NCI-H2171 (cell line): ENCODE data around the gene SETD3.

Experiments used
- DNase-seq: peaks from one replicate; lab custom pipeline; 2025; lab: John Stamatoyannopoulos, UW

Gene SETD3

DNA sequence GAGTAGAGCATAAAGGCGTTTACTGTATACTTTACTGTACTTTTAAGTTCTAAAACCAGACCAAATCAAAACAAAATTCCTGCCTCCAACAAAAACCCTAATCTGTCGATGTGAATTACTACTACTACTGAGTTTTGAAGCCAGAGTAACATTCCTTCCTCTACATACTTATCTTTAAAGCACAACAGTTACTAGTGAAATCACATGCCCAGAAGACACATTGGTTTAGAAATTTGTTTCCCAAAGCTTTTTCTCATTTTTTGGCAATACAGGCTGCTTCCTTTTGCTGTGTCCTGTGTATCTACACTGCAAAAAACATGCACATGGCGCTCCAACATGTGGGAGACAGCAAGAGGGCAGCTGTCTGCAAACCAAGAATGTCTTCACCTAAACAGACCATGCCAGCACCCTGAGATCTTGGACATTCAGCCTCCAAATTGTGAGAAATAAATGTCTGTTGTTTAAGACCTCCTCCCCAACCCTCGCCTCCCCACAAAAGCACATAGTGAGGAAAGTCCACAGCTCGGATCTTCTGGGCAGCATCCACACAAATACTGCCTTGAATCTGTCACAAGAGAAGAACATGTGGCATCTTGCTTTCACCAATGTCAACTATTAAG lies 21.1 kb downstream of the SETD3 start:
- DNase-seq: no peak

DNA sequence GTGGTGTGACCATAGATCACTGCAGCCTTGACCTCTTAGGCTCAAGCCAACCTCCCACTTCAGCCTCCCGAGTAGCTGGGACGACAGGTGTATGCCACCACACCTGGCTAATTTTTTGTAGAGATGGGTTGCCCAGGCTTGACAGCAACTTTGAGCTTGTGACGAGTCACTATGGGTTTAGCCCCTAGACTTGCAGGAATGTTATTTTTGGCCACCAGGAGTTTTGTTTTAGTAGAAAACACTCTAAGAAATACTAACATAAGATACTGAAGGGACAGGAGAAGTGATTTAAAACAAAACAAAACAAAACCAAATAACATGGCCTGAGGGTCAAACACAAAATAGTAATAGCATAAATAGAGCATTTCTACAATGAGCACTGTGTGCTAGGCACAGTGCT lies 26.4 kb downstream of the SETD3 start:
- DNase-seq: no peak

DNA sequence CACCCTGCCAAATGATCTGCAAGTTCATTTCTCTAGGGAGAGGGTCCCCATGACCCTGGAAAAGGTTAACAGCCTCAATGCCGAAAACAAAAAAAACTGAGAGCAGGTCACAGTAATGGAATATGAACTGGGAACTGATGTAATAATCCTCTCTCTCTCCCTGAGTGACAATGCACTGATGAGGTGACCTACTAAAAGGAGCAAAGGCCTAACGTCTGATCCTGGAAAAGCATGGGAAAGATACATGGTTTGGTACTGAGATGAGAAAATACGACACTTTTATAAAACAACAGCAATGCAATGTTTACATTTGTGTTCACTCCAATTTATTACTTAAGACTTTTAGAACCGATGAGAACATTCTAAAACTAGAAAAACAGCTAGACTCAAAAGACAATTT lies 27.7 kb downstream of the SETD3 start:
- no peak for DNase-seq

DNA sequence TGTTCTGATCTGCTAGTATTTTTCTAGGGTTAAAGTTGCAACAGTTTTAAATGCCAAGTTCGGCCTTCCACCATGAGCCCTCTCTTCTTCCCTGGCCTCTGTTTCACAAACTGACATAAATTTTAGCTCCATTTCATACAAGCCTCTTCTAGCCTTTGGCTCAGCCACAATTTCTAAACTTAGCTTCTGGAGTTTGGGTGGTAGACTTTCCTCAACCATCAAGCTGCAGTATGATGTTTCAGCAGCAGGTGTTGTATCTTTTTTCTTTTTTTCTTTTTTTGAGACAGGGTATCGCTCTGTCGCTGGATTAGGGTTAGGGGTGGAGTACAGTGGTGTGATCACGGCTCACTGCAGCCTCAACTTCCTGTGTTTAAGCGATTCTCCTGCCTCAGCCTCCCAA lies 29.4 kb downstream of the SETD3 start:
- no peak for DNase-seq

DNA sequence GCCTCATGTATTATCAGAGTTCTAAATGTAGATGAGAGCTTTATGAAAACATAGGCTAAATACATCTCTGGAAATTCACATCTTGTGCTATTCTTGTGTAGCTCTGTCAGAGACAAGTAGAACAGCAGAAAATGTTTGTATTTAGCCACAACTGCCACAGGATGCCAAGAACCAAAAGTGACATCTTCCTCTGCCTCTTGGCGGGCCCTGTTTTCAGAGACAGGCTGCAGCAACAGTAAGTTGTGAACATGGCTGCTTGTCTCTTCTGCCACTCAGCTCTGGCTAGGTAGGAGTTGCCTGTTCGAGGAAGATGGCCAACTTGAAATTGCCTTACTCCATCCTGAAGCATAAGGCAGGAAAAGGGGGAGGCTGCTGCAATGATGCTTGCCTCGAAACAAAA lies 30.4 kb downstream of the SETD3 start:
- no peak for DNase-seq

DNA sequence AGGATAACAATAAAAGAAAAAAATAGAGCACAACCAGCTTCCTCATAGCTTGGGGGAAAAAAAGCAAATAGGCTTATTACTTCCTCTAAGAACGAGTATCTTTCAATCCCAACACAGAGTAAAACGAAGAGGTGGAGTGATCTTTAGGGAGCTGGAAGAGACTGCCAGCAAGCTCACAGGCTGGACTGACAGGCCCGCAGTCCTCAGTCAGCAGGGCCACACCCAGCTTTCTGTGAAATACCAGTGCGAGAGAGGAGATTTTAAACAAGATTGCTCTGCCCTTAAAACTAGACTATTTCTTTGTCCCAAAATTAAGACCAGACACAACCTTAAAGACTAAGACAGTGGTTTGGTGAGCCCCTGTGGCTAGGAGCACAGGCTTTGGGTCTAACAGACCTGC lies 32.9 kb downstream of the SETD3 start:
- no peak for DNase-seq

DNA sequence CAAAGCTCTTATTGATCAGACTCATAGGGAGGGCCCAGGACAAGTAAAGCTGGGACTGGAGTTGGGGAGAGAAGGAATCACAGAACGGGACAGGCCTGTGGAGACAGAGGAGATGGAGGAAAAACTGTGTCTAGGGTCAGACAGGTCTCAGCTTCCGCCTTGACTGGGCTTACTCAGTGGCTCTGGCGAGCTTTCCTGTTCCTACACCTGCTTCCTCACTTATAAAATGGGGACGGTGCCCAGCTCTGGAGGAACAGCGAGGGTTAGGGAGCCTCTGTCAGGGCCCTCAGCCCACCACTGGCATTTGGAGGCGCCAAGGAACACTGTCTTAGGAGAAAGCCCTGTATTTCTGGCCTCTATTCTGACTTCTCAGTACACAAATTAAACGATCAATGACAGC lies 34.7 kb downstream of the SETD3 start:
- no peak for DNase-seq

DNA sequence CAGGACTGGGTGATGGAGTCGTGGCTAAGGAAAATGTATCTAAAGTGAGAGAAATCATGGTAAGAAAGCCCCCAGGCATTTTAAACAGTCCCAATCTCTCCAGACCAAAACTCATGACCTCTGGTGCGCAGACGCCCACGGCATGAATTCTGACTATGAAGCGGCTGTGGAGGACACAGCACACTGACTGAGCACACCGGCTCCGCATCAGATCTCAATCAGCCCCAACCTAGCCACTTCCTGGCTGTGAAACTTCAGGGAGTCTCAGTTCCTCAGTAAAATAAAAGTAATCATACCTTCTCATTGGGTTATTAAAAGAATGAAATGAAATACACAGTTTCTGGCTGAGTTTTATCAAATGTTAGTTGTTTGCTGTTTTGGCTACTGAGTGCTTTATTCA lies 38.7 kb downstream of the SETD3 start:
- no peak for DNase-seq

DNA sequence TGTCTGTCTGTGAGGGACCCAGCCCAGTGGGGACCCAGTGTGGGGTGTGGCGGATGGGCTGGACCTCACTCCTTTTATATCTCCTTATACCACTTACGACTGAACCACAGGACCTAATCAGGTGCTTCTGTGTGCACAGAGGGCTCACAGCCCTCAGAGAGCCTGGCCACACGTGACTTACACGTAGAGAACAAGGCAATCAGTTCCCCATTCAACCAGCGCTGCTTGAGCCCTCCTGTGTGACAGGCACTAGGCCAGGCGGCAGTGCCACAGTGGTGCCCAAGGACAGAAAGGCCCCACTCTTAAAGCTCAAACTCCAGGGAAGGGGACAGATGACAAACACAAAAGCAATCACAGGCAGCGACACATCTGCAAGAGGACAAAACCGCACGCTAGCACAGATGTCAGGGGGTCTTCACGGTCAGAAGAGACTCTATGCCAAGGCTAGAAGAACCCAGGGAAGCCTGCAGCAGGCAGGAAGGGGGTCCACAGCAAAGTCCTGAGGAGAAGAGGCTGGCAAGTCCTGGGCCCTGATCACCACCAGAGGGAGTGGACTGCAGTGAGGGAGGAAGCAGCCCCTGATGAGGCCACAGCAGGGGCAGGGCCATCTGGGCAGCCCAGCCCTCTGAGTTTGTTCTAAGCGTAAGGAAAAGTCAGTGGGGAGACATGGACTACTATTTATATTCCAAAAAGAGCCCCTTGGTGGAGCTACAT lies 39.3 kb downstream of the SETD3 start:
- DNase-seq: no peak

DNA sequence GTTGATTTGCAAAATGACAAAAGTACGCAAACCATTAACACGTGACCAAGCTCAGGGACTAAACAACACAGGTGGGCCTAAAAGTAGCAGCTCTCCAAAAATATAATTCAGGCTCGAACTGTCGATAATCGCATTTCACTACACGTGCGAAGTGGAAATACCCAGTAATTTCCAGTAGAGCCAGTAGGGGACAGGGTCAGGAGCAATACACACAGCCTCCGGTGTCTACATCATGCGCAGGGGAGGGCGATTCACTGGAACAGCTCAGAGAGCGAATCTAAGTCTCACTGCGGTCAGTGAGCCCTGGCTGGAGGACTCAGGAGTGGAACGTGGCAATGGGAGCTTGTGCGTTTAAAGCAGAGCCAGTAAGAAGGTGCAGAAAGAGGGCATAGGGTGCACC lies 40.4 kb downstream of the SETD3 start:
- no peak for DNase-seq

DNA sequence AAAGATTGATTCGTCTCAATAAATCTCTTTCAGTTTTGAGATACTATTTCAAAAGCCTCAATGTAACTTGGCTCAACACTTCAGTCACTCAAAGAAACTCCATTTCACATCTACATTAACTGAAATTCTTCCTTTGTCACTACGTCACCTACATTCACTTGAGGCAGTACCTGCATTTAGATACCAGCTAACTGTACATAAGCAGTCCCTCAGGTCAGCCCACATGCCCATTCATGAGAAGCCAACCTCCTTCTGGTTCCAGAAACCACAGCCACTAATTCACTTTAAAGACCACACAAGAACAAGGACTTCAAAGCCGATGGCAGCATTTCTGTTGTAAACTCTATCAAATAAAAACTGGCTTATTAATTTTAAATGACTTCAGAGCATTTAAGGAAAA lies 43.0 kb downstream of the SETD3 start:
- DNase-seq: no peak

DNA sequence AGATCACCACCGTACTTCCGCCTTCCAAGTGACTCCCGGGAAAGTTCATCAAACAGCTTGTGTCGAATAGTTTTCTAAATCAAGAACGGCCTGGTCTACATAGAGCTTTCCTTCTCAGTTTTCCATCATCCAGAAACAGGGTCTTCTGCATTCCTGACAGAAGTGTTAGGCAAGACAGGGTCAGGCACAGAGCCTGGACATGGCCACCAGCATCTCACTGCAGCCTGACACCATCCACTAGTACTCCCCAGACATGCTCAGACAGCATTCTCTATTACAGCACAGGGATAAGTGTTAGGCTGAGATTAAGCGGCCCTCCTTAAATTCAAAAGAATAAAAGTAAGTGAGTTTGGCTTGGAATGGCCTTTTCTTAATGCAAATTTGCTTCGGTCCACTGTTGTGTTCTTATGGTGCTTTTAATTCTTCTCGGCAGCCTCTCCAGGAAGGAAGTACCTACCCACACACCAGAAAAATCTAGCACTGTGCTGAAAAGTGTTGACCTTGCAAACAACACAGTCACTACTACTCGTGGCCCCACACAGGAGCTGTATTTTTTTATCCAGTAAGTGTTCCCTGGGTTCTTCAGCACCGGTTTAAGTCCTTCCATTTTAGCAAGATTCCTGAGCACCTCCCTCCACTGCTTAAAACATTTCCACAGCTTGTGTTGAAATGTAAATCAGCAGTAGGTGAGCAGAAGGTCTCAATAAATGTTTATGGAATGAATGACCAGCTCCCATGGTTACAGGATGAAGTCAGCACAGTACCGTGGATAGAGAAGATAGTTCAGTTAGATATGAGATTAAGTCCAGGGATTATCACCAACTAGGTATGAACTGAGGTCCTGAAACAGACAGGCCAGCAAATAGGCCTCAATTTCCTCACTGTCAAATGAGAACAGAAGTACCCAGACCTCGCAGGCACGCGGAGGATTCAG lies 44.1 kb downstream of the SETD3 start:
- DNase-seq: no peak

DNA sequence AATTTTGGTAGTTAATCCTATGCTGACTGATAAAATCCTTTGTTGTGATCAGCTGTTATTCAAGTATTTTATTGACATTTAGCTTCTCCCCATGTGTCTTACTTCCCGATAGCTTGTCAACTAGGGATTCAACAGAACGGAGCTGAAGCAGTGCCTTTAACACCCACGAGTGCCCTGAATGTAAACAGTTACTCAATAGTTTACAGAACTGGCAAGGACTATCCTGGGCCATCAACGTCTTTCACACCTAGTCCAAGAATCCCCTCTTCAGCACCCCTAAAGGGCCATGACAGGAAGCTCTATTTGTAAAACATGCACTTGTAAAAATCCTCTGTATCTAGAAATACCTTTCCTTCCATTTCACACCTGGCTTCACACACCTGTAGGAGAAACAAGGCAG lies 45.3 kb downstream of the SETD3 start:
- DNase-seq: no peak

DNA sequence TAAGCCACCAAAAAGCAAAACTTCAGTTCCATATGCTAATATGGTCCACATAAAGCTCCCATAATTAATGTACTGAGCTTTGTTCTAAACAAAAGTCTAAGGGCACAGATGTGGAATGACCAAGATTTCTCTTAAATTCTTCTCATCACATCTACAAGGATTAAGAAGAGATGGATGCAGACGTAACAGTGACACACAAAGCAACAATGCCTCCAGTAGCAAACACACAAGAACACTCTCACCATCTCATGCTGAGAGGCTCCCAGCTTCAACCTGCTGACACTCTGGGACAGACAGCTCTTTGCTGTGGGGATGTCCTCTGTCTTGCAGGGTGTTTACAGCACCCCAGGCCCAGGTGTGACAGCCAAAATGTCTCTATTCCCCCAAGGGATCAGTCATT lies 48.2 kb downstream of the SETD3 start:
- no peak for DNase-seq

DNA sequence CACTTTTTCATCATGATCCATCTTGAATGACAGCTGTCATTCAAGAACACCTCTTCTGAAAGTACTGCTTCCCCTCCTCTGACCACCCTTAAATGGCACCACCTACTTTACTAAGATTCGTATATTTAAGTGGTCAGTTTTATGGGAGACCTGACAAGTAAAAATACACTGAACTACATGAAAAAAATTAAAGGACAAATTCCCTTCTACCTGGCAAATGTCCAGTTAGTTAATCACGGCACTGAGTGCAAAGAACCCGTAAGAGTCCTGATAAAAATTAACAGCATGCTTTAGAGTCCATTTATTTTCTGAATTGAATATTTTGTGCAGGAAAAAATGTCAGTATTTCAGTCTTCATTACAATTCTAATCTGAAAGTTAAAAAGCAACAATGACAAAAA lies 48.7 kb downstream of the SETD3 start:
- DNase-seq: no peak

DNA sequence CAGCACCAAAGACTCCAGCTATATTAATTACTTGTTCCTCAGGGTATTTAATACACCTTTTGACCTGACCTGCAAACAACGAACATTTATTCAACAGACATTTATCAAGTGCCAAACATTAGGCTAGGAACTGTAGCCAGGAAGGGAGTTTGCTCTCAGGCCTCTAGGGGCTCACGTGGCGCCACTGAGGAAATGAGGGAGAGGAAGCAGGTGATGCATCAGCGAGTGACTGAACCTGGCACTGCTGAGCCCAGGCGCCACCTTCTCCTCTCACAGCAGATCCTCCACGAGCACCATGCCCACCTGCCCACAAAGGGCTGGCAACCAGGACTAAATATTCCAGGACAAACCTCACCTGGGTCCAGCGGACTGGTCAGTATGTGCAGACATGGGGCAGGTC lies 50.2 kb downstream of the SETD3 start:
- DNase-seq: no peak

DNA sequence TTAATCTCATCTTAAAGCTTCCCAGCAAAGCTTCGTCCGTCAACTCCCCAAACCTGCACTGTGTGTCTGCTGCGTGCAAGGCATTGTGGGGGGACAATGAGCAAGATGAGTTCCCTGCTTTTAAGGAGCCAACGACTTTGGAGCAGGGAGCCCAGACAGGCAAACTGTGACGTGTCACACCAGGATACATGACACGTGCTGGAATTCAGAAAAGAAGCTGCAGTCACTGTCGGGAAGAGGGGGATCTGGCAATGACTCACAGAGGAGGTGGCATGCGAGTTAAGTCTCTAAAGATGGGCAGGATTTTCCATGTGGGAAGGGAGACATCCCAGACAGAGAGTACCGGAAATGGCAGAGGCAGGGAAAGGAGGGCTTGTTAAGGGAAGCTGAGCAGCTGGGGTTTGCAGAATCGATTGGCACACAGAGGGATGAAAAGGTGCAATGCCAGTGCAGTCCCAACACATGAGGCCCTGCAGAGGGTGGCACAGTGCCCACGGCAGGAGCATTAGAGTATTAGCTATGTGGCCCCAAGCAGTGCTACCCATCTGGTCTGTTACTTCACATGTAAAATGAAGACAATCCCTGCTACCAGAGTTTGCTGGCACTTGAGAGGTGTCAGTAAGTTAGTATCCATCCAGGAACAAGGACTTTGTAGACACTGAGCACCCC lies 52.9 kb downstream of the SETD3 start:
- no peak for DNase-seq

DNA sequence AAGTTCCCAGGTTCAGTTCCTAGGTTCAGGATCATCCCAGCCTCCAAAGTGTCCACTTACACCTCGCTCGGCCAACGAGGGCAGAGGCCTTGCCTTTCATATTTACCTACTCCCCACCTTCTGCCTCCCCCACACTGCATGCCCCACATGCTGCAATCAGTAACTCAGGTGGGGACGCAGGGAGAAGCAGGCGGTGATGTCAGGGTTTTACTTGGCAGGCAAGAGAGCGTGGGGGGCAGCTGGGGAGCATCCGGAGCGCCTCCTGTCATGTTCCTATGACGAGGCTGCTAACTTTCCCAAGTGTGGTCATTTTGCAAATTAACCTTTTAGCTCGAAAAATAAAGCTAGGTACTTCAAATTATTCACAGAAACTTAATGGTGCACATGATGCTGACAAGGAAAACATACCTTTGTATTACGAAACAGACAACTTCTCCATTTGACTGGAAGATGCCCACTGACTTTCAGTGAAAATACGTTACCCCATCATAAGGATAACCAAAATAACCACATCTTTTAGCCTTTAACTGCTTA lies 53.8 kb downstream of the SETD3 start:
- DNase-seq: no peak

DNA sequence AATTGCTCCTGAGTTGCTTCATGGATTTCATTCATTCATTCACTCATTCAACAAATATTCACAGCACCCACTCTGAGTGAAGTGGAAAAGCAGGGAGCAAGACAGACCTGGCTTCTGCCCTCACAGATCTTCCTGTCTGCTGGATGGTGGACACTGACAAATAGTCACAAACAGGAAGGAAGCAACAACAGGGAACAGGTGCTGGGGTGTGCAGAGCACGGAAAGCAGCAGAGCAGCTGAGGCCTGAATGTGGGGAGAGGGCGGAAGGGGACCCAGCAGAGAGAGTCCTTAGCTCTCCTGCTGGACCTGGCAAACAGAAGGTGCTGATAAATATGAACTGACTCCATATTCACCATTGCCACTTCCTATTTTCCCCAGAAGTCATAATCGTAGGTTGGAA lies 54.4 kb downstream of the SETD3 start:
- no peak for DNase-seq

DNA sequence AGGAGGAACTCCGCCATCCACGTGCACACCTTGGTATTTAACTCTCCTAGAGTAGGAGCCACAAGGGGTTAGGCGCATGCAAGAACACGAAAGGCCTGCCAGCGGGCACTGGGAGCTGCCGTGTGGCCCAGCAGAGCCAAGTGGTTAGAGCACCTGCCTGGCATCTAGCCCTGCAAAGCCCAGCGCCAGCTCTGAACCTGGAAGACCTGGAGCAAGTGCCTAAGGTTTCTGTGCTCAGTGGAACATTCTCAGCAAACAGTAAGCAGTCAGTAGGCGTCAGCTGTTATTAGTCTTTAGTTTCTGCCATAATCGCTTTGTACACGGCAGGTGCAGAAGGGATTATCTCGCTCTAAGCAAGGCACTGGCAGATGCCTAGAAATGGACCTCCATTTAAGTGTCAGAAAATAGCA lies 55.4 kb downstream of the SETD3 start:
- DNase-seq: no peak

DNA sequence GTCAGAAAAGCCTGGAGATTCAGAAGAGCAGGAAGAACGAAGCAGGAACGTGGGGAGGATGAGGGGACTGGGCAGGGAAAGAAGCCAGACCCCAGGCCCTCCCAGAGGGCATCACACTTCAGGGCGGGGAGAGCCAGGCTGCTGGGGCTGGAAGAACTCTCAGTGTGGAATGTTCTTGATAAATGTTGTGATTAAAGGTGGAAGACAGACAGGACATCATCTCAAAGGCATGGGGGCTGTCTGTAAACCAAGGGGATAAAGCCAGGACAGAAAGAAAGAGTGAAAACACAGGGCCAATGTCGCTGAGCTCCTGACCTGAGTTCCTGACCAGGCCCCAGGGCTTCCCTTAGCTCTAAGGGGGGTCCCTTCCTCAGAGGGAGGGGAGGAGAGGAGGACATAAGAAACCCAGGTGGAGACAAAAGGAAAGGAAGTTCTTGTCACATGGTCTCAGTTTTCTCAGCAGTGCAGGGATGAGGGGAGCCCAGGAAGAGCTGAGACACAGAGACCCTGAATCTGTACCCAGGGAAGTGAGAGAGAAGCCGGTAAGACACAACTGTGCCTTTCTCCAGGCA lies 56.3 kb downstream of the SETD3 start:
- no peak for DNase-seq

DNA sequence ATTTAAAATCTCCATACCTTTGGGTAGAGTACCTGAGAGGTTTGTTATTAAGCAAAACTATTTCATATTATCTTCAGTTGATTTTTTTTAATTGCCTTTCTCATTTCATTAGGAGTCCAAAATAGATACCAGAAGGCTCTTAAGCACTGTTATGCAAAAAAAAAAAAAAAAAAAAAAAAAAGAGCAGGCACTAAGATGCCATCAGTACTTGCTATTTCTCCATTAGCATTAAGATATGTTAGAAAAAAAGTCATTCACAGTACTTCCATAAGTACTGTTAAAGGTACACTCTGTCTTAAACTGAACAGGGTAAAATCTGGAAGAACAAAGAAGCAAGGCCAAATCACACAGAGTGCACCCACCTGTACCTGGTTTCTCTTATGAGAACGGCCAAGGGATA lies 57.2 kb downstream of the SETD3 start:
- no peak for DNase-seq
